Stimulated activated CD4-positive, alpha-beta T cell treated with anti-CD3 and anti-CD28 coated beads, Interleukin-12 subunit alpha, Interleukin-12 subunit beta, amount 100 ng/mL, for 24 hours (primary cell): ENCODE measurements around the gene STARD13.

Source experiments
- DNase-seq, 2 experiments: peaks; one replicate each; pipeline ENCODE4 v3.0.0-alpha.2; 2020; ENCODE audit warnings: low read depth in 2 of 2

STARD13 gene

DNA sequence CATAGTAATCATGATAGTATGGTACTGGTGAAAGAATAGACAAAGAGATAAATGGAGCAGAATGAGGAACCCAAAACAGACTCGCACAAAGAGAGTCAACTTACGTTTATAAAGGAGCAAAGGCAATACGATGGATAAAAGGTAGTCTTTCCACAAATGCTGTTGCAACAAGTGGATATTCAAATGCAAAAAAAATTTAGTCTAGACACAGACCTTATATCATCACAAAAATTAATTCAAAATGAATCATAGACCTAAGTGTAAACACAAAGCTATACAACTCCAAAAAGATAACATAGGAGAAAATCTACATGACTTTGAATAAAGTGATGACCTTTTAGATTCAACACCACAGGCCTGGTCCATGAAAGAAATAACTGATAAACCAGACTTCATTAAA, 137.7 kb downstream of the STARD13 start:
- DNase-seq: no peak

GRCh38 chr13:33146843-33147611, 138.5 kb downstream of the STARD13 start:
- DNase-seq: no peak

GRCh38 chr13:33145667-33146066, 139.9 kb downstream of the STARD13 start:
- DNase-seq: no peak

GRCh38 chr13:33144358-33144784, 141.2 kb downstream of the STARD13 start:
- DNase-seq: no peak

DNA sequence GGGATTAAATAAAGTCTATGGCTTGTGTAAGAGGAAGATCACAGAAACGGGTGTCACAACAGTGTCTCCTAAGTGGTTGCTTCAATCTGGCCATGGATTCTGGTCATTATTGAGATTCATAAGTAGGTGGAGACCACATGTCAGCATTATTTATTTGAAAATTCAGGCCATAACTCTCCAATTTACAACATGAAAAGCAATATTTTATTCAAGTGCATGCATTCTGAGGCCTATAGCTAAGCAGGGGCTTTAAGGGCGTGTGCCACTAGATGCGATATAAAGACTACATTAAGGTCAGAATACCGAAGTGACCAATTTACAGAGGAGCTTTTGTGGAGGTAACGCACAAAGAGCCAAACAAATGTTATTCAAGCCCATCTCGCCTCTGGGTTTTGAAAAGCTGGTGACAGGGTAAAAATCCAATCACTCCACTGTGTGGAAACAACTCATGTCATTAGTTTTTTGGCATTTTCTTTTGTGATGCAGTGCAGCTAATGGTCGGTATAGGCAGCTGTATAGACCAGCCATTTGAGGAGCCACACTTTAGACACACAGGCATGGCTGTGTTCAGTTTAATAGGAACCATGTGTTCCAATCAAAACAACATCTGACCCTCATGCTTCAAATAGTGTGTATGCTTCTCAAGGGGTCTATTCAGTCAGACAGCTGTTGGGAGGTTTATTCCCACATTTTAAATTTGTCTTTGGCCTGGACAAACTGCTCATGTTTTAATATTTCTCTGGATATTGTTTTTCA, 145.6 kb downstream of the STARD13 start:
- no peak for DNase-seq

GRCh38 chr13:33139184-33139583, 146.4 kb downstream of the STARD13 start:
- no peak for DNase-seq

DNA sequence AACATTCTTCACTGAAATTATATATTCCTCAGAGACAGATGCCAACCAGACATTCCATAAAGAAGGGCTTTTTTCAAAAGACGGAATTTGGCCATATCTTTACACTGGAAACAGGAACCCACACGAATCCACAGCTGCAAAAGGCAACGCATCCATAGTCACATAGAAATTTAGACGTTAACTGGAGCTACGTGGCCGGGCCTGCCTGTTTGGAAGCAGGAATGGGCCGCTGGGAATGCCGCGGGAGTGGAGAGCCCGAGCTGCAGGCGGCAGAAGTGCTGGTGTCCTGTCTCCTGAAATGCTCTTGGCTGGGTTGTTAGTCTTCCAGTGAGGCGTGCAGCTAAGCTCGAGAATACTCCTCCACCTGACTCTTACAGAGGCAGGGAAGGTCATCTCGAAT, 147.1 kb downstream of the STARD13 start:
- no peak for DNase-seq

DNA sequence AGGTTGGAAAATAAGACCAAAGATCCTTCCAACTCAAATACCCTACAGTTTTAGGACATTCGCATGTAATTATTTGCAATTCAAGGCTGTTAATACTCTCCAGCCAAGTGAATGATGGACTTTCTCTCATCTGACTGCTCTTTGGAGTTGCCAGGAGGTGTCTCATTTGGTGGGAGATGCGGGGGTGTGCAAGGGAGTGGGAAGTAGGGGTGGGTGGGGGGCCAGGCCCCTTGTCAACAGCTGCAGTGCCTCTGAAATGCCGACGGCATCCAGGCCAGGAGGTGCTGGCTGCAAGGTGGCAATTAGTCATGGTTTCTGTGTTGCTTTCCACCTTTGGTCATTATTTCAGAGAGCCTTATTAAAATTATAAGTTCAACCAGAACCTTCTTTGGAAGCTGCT, 147.8 kb downstream of the STARD13 start:
- no peak for DNase-seq

- DNase-seq: no peak
Observed at GRCh38 chr13:33135097-33135496, 150.5 kb downstream of the STARD13 start.

- no peak for DNase-seq
Observed at GRCh38 chr13:33134213-33134612, 151.3 kb downstream of the STARD13 start.

GRCh38 chr13:33132644-33133440, 152.7 kb downstream of the STARD13 start:
- no peak for DNase-seq

DNA sequence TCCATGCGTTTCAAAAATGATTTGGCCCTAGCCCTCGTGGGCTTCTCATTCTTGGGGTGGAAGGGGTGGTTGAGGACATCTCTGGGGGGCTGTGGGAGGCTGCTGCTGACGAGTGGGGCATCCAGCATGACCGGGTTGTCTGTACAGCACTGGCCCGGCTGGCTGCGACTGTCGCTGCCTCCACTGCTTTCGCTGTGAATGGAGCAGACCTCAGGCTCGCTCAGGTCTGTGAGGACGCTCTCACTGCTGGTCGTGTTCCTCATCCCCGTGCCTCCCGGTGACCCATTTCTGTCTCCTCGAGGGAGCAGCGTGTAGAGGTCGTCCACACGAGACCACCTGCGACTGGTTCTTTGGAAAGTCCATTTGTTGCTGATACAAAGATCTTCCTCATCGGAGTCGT, 155.7 kb downstream of the STARD13 start:
- DNase-seq: no peak

DNA sequence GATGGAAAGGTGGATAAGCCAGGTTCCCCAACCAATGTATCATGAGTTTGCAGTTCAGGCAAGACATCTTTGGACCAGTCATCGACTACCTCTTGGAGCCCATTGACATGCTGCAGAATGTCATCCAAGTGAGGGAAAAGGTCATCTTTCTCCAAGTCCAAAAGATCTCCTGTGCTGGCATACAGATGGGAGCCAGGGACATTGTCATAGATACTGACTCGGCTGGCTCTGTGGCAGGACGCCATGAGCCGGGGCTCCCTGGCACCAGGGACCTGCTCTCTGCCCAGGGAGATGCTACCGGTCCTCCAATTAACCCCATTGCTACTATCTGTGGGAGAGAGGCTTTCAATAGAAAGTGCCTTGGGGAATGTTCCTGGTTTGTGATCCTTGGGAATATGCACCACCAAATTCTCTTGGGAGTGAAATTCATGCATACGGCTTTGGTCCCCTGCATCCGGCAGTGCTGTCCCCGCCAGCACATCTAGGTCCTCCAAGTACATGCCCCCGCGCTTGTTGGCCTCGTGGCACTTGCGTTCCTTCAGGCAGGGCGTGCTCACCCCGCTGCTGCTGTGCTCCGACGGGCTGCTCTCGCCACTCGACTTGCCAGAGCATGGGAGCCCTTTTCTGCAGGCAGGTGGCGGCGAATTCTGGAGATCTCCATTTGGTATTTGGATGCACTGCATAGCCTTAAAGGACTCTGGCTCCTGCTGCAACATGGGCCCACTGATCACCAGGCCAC, 156.3 kb downstream of the STARD13 start:
- no peak for DNase-seq

- no peak for DNase-seq
Observed at GRCh38 chr13:33128134-33128533, 157.4 kb downstream of the STARD13 start.

GRCh38 chr13:33127009-33127551, 158.5 kb downstream of the STARD13 start:
- DNase-seq: no peak

GRCh38 chr13:33125821-33126570, 159.6 kb downstream of the STARD13 start:
- DNase-seq: no peak

DNA sequence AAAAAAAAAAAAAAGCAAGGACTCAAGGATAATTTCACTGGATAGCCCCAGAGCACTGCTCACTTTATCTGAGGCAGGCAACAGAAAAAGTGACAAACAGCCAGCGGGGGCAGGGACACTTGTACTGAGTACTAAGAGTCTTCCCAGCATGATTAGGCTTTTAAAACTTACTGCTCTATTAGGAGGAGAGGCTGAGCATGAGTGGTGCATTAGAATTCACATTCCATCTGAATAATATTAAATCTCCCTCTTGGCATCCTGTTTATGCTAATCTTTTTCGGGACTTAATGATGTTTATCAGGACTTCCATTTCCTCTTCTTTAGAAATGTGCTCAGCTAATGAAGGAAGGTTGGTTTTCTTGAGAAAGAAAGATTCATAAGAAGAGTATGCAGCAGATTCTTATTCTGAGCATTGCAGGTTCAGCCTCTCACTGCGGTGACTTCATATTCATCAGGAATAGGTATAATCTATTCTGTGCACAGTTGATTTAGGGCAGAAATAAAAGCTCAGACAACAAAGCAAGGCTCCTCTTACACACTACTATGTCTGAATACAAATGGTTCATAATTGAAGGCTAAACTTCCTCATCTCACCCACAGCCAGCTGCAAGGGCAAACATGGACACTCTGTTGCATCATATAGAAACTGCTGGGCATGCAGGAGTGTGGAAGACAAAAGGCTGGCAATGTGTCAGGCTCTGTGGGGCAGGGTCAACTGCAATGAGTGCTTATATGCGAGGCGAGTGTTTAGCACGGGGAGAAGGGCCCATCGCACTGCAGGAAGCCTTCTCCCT, 162.3 kb downstream of the STARD13 start:
- no peak for DNase-seq

- no peak for DNase-seq
Observed at GRCh38 chr13:33119856-33120543, 165.6 kb downstream of the STARD13 start.
